C1 segment of cervical spinal cord (tissue), 14 donors: ENCODE data around the gene LBX2.
"Not testable (repeated sequence)": the region's sequence is repeated elsewhere in the genome, so short reads cannot be mapped to it uniquely, and the experiment has no call there.

Experiments used
- DNase-seq, 14 donors: peaks; one replicate each; lab custom pipeline; 2025; lab: John Stamatoyannopoulos, UW

Gene LBX2

GRCh38 chr2:74486141-74486540, 13.3 kb downstream of the LBX2 start:
- DNase-seq = no peak

- not testable (repeated sequence) for DNase-seq
Observed at GRCh38 chr2:74483675-74484164, 15.7 kb downstream of the LBX2 start.

GRCh38 chr2:74482801-74483674, 16.4 kb downstream of the LBX2 start, which contains the start of the genes CCDC142 and TTC31:
Gene CCDC142, minus strand, starts transcription at chr2:74482998. Its CDS starts 161 bp downstream, at chr2:74482837.
Gene TTC31, plus strand, starts transcription at chr2:74483081. Its CDS starts 15 bp downstream, at chr2:74483096.
- peak; percentile 88 to 100 (median 97) for DNase-seq

- DNase-seq = peak in 2 of 14 donors; percentile 52 to 58
Observed at GRCh38 chr2:74481961-74482800, 17.2 kb downstream of the LBX2 start.

- DNase-seq = no peak
Observed at GRCh38 chr2:74481431-74481830, 18.0 kb downstream of the LBX2 start.

- no peak for DNase-seq
Observed at GRCh38 chr2:74474899-74475298, 24.5 kb downstream of the LBX2 start.

GRCh38 chr2:74474481-74474880, 24.9 kb downstream of the LBX2 start:
- no peak for DNase-seq

GRCh38 chr2:74472945-74473258, 26.5 kb downstream of the LBX2 start:
- no peak for DNase-seq

GRCh38 chr2:74472086-74472944, 27.1 kb downstream of the LBX2 start, which contains the start of gene MRPL53:
Gene MRPL53, minus strand, starts transcription at chr2:74472680. Its CDS starts 20 bp downstream, at chr2:74472660.
- DNase-seq = peak; percentile 60 to 95 (median 86)

GRCh38 chr2:74471332-74472065, 27.9 kb downstream of the LBX2 start:
- DNase-seq = no peak

- DNase-seq = not testable (repeated sequence)
Observed at GRCh38 chr2:74470742-74471141, 28.7 kb downstream of the LBX2 start.

- no peak for DNase-seq
Observed at GRCh38 chr2:74464406-74464805, 35.0 kb downstream of the LBX2 start.

- no peak for DNase-seq
Observed at GRCh38 chr2:74462786-74463105, 36.7 kb downstream of the LBX2 start.

GRCh38 chr2:74462054-74462785, 37.2 kb downstream of the LBX2 start:
- DNase-seq = no peak

GRCh38 chr2:74461187-74462053, 38.0 kb downstream of the LBX2 start:
- no peak for DNase-seq

GRCh38 chr2:74460187-74460586, 39.2 kb downstream of the LBX2 start:
- DNase-seq = not testable (repeated sequence)

- DNase-seq = not testable (repeated sequence)
Observed at GRCh38 chr2:74459503-74460118, 39.8 kb downstream of the LBX2 start.

- no peak for DNase-seq
Observed at GRCh38 chr2:74458938-74459363, 40.5 kb downstream of the LBX2 start.
